Measurements from ENCODE around the gene FAM149B1.

The FAM149B1 gene

DNA sequence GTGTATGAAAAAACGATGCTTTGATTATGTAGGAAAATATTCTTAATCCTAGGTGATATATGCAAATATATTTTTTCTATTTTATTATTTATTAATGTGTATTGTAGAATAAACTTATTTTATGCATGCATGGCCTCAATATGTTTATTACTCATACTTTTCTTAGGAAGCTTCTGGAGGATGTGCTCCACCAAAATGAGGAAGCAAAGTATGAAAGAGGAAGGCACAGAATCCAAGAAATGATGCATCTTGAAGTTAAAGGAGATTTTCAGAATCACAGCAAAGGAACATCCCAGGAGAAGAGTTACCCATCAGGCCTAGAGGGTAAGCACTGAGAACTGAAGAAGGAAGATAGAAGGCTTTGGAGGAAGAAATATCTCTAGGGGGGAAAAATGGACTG is 119.5 kb downstream of the FAM149B1 start:
- DNase-seq (ENCODE audit: low read depth in 2 of 2): no peak
- H3K4me3 ChIP-seq (replicated peaks in 1 of 2; ENCODE audit: low read depth in 2 of 2, low read length in 2 of 2): no peak overlapping the region
- TF ChIP-seq, protein P1, sequence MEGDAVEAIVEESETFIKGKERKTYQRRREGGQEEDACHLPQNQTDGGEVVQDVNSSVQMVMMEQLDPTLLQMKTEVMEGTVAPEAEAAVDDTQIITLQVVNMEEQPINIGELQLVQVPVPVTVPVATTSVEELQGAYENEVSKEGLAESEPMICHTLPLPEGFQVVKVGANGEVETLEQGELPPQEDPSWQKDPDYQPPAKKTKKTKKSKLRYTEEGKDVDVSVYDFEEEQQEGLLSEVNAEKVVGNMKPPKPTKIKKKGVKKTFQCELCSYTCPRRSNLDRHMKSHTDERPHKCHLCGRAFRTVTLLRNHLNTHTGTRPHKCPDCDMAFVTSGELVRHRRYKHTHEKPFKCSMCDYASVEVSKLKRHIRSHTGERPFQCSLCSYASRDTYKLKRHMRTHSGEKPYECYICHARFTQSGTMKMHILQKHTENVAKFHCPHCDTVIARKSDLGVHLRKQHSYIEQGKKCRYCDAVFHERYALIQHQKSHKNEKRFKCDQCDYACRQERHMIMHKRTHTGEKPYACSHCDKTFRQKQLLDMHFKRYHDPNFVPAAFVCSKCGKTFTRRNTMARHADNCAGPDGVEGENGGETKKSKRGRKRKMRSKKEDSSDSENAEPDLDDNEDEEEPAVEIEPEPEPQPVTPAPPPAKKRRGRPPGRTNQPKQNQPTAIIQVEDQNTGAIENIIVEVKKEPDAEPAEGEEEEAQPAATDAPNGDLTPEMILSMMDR (IDR thresholded peaks at IDR 0.05; ENCODE audit: low read depth, low read length): no peak

GRCh38 chr10:73289958-73290357 is 122.0 kb downstream of the FAM149B1 start:
- H3K4me3 ChIP-seq (replicated peaks in 1 of 2; ENCODE audit: low read depth in 2 of 2, low read length in 2 of 2): no peak overlapping the region
- TF ChIP-seq, protein P1 (IDR thresholded peaks at IDR 0.05; ENCODE audit: low read depth, low read length): no peak

GRCh38 chr10:73293461-73293860 is 125.5 kb downstream of the FAM149B1 start:
- DNase-seq (ENCODE audit: low read depth in 2 of 2): no peak
- no peak overlapping the region for H3K4me3 ChIP-seq (replicated peaks in 1 of 2; ENCODE audit: low read depth in 2 of 2, low read length in 2 of 2)
- TF ChIP-seq, protein P1 (IDR thresholded peaks at IDR 0.05; ENCODE audit: low read depth, low read length): no peak

More at GRCh38 chr10:73289958-73290357, 122.0 kb downstream of the FAM149B1 start:
- DNase-seq (ENCODE audit: low read depth in 2 of 2): no peak

Measured in cardiac fibroblast (primary cell).